Left hindlimb (tissue), 1 donor: ENCODE data around the gene RIMS4.
"Not testable (repeated sequence)": the region's sequence is repeated elsewhere in the genome, so short reads cannot be mapped to it uniquely, and the experiment has no call there.

Source experiments
- DNase-seq: peaks from one replicate; pipeline ENCODE4 v3.0.0-alpha.2; 2018

The RIMS4 gene

GRCh38 chr20:44792796-44793195, 17.6 kb downstream of the RIMS4 start:
- DNase-seq: no peak

GRCh38 chr20:44790638-44791393, 19.5 kb downstream of the RIMS4 start:
- DNase-seq: no peak

GRCh38 chr20:44788706-44789456, 21.5 kb downstream of the RIMS4 start:
- DNase-seq: no peak

GRCh38 chr20:44787299-44787698, 23.0 kb downstream of the RIMS4 start:
- DNase-seq: no peak

GRCh38 chr20:44785768-44786167, 24.6 kb downstream of the RIMS4 start:
- no peak for DNase-seq

- no peak for DNase-seq
These were observed 25.7 kb downstream of the RIMS4 start for GRCh38 chr20:44784688-44785087.

GRCh38 chr20:44781791-44782190, 28.6 kb downstream of the RIMS4 start:
- no peak for DNase-seq

GRCh38 chr20:44781118-44781517, 29.2 kb downstream of the RIMS4 start:
- no peak for DNase-seq

GRCh38 chr20:44780226-44780625, 30.1 kb downstream of the RIMS4 start:
- no peak for DNase-seq

GRCh38 chr20:44776980-44777379, 33.4 kb downstream of the RIMS4 start:
- DNase-seq: no peak

GRCh38 chr20:44773070-44773829, 37.1 kb downstream of the RIMS4 start:
- DNase-seq: no peak

- no peak for DNase-seq
These were observed 37.7 kb downstream of the RIMS4 start for GRCh38 chr20:44772636-44773035.

GRCh38 chr20:44771172-44771535, 39.2 kb downstream of the RIMS4 start:
- no peak for DNase-seq

GRCh38 chr20:44770484-44771171, 39.7 kb downstream of the RIMS4 start:
- DNase-seq: no peak

- DNase-seq: no peak
These were observed 40.9 kb downstream of the RIMS4 start for GRCh38 chr20:44769481-44769863.

- no peak for DNase-seq
These were observed 41.4 kb downstream of the RIMS4 start for GRCh38 chr20:44768854-44769480.

GRCh38 chr20:44768256-44768655, 42.1 kb downstream of the RIMS4 start:
- no peak for DNase-seq

GRCh38 chr20:44765701-44766347, 44.5 kb downstream of the RIMS4 start:
- DNase-seq: no peak

GRCh38 chr20:44765091-44765490, 45.3 kb downstream of the RIMS4 start:
- no peak for DNase-seq

GRCh38 chr20:44763798-44764197, 46.5 kb downstream of the RIMS4 start:
- DNase-seq: not testable (repeated sequence)

- no peak for DNase-seq
These were observed 47.7 kb downstream of the RIMS4 start for GRCh38 chr20:44762466-44763140.
